Fibroblast of pulmonary artery (primary cell): ENCODE data around the gene RPH3AL.
"Not testable (repeated sequence)": the region's sequence is repeated elsewhere in the genome, so short reads cannot be mapped to it uniquely, and the experiment has no call there.

Experiments used
- DNase-seq: peaks from one replicate; pipeline ENCODE4 v3.0.0-alpha.2; 2010; ENCODE audit warnings: low read depth
- H3K4me3 ChIP-seq: replicated peaks from 2 replicates; pipeline ENCODE4 v1.5.1; 2011; ENCODE audit warnings: low read depth, mild to moderate bottlenecking, control low read depth, low read length, moderate library complexity
- TF ChIP-seq, protein P1 (sequence below): IDR thresholded peaks from 2 replicates; pipeline ENCODE4 v1.5.1; 2011; ENCODE audit warnings: mild to moderate bottlenecking, control low read depth, low read length, inconsistent platforms; ENCODE audit errors: missing control alignments

Gene RPH3AL

DNA sequence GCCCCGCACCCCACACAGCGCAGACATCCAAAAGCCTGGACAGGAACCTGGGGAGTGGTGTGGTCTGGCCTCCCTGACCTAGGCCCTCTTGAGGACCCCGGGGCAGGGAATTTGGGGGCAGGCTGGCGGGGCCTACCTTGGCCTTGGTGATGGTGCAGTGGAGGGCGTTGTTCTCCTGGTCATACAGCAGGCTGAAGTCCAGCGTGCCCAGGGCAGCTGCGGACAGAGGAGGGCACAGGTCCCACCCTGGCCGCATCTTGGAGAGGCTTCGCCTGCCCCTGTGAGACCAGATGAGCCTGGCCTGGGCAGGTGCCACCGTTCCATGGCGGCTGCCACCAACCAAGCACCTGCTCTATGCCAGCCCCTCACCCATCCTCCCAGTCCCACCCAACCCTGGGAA, 180.2 kb downstream of the RPH3AL start:
- TF ChIP-seq, protein P1, sequence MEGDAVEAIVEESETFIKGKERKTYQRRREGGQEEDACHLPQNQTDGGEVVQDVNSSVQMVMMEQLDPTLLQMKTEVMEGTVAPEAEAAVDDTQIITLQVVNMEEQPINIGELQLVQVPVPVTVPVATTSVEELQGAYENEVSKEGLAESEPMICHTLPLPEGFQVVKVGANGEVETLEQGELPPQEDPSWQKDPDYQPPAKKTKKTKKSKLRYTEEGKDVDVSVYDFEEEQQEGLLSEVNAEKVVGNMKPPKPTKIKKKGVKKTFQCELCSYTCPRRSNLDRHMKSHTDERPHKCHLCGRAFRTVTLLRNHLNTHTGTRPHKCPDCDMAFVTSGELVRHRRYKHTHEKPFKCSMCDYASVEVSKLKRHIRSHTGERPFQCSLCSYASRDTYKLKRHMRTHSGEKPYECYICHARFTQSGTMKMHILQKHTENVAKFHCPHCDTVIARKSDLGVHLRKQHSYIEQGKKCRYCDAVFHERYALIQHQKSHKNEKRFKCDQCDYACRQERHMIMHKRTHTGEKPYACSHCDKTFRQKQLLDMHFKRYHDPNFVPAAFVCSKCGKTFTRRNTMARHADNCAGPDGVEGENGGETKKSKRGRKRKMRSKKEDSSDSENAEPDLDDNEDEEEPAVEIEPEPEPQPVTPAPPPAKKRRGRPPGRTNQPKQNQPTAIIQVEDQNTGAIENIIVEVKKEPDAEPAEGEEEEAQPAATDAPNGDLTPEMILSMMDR, result no peak
- DNase-seq, result no peak
- H3K4me3 ChIP-seq, result no peak overlapping the region

DNA sequence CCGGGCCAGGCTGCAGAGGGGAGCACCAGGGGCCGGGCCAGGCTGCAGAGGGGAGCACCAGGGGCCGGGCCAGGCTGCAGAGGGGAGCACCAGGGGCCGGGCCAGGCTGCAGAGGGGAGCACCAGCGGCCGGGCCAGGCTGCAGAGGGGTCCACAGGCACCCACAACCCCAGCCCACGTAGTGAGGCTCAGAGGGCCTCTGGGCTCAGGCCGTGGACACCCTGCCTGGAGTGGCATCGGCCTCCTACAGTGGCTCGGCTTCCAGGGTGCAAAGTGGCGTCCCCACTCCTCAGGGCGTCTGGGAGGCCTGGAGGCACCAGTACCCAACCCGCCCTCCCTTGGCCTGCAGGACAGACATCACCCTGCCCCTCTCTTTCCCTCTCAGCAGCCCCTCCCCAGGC, 180.7 kb downstream of the RPH3AL start:
- no peak overlapping the region for H3K4me3 ChIP-seq
- TF ChIP-seq, protein P1, result no peak
- no peak for DNase-seq

DNA sequence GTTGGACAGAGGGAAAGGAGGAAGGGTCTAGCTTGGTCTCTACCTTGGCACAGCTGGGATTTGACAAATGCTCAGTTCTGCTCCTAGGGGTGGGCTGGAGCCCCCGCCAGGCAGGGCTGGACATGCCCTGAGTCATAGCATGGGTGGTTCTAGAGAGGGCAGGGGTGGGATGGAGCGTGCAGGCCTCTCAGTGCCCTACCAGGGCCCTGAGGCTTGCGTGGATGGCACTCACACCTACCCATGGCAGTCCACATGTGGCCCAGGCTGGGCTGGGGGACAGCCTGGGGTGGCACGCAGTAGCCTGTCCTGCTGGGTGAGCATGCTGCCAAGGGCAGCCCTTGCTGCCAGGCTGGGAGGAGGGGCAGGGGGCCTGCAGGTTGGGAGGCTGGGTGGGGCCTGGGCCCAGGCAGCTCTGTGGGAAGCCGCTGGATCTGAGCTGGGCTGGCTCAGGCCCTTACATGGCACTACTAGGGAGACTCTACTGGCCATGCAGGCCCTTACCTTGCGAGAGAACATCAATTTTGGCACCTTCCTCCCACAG, 182.4 kb downstream of the RPH3AL start:
- TF ChIP-seq, protein P1, result no peak
- H3K4me3 ChIP-seq, result no peak overlapping the region
- no peak for DNase-seq

DNA sequence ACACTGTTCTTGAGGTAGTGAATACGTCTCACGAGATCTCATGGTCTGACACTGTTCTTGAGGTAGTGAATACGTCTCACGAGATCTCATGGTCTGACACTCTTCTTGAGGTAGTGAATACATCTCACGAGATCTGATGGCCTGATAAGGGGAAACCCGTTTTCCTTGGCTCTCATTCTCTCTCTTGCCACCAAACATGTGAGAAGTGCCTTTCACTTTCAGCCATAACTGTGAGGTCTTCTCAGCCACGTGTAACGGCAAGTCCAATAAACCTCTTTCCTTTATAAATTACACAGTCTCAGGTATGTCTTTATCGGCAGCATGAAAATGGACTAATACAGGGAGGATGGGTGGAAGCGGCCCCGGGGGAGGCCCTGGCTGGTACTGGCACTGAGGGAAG, 184.0 kb downstream of the RPH3AL start:
- DNase-seq, H3K4me3 ChIP-seq: not testable (repeated sequence)

DNA sequence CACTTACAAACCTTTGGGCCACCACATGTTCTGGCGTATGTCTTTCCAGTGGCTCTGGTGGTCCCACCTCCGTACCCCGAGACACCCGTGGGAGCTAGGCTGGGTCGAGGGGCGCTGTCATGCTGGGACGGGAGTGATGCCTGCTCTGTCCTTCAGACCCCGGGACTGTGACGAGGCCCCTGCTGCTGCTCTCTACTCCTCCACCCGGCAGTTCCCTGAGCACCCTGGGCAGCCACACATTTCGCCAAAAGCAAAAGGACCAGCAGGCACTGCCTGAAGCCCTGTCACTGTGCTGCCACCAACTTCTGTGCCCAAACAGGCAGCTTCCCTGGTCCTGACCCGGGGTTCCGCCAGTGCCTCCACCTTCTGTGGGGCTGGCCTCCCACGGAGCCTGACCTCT, 186.7 kb downstream of the RPH3AL start:
- H3K4me3 ChIP-seq, result no peak overlapping the region
- DNase-seq, result no peak
- TF ChIP-seq, protein P1, result no peak

DNA sequence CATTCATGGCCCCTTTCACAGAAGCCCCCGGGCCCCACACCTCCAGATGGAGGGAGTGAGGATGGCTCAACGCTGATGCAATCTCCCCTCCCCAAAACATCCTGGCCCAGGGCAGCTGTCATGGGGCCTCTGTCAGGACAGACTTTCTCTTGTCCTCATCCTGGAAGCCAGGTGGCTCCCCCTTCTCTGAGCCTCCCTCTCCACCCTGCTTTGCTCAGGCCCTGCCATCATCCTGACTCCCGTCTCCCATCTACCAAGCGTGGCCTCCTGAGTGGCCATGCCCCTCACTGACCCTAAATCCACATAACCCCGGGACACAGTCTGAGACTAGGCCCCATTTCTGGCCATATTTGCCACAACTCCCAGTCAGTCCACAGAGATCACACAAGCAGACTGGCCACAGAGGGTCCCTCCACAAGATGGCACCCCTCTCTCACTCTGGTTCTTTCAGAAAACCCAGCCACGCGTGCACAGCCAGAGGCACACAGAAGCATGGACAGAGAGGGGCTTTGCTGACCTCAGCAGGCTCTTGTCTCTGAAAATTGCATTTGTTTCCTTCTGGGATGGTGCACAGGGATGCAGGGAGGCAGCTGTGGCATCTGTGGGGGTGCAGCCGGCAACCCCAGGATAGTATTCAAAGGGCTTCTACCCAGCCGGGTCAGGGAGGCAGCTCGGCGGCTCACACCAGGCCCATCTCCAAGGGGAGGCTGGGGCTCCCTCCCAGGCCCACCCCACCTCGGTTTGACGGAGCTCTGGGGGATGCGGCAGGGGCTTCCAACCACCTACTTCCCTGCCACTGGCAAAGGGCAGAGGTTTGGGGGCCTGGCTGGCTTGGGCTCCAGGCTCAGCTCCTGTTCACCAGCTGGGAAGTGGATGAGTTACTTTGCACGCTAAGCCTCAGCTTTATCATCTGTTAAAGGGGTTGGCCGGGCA, 188.0 kb downstream of the RPH3AL start:
- peak; percentile 41 for DNase-seq
- TF ChIP-seq, protein P1, result peak; percentile 43
- H3K4me3 ChIP-seq, result no peak overlapping the region

DNA sequence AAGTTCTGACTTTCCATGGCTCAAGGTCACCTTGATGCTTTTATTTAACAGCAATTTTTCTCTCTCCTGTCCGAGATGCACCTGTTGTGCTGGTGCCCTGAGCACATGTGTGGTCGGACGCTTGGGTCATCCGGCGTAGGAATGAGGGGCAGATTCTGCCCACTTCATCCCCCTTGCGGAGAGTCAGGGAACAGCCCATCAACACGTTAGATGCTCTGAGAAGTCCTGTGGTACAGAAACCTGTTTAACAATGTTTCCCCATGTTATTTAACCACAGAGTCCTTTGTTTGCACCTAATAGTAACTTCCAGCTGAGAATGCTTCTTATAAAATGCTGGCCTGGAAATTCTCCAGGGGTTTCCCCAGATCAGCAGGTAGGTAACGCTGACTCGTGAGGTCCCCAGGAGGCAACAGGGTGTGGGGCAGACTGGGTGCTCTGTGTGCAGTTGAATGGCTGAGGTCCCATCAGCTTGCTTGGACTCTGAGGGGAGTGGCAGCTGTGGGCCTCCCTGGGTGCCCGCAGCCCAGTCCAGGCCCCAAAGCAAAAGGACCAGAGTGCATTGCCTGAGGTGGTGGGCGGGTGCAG, 189.0 kb downstream of the RPH3AL start:
- TF ChIP-seq, protein P1, result no peak
- no peak for DNase-seq
- no peak overlapping the region for H3K4me3 ChIP-seq
